ENCODE measurements around the gene AFF3.

The AFF3 gene

GRCh38 chr2:99697811-99698568 is 444.4 kb downstream of the AFF3 start:
- H3K27ac ChIP-seq = no peak overlapping the region
- TF ChIP-seq CTCF (IDR thresholded peaks at IDR 0.05) (no peak), ZFX (IDR thresholded peaks at IDR 0.05; ENCODE audit: borderline replicate concordance) (no peak)

GRCh38 chr2:99695944-99696253 is 446.5 kb downstream of the AFF3 start:
- no peak overlapping the region for H3K27ac ChIP-seq
- TF ChIP-seq ZFX (IDR thresholded peaks at IDR 0.05; ENCODE audit: borderline replicate concordance) (no peak), CTCF (IDR thresholded peaks at IDR 0.05) (no peak)

- TF ChIP-seq CTCF (IDR thresholded peaks at IDR 0.05) (no peak), ZFX (IDR thresholded peaks at IDR 0.05; ENCODE audit: borderline replicate concordance) (no peak)
- H3K27ac ChIP-seq = no peak overlapping the region
Measured at GRCh38 chr2:99695130-99695943, 447.1 kb downstream of the AFF3 start.

GRCh38 chr2:99694331-99694730 is 448.1 kb downstream of the AFF3 start:
- H3K27ac ChIP-seq = no peak overlapping the region
- TF ChIP-seq CTCF (IDR thresholded peaks at IDR 0.05) = no peak
- TF ChIP-seq ZFX (IDR thresholded peaks at IDR 0.05; ENCODE audit: borderline replicate concordance) = no peak

GRCh38 chr2:99692785-99693184 is 449.6 kb downstream of the AFF3 start:
- no peak overlapping the region for H3K27ac ChIP-seq
- no peak for TF ChIP-seq ZFX (IDR thresholded peaks at IDR 0.05; ENCODE audit: borderline replicate concordance)
- peak; percentile 25; the same call in 1 of the 2 replicates for TF ChIP-seq CTCF (IDR thresholded peaks at IDR 0.05)

- H3K27ac ChIP-seq = no peak overlapping the region
Measured at GRCh38 chr2:99691926-99692325, 450.5 kb downstream of the AFF3 start.

More at GRCh38 chr2:99691926-99692325, 450.5 kb downstream of the AFF3 start:
- no peak for TF ChIP-seq ZFX (IDR thresholded peaks at IDR 0.05; ENCODE audit: borderline replicate concordance)
- TF ChIP-seq CTCF (IDR thresholded peaks at IDR 0.05) = no peak

Data from 22Rv1 (cell line).